ENCODE data around the gene USP36. TPM values are rescaled to one million over a fixed set of nuclear protein-coding genes. Genes with fewer than 3 reads are reported as not detected.

Gene USP36
- total and polyA plus RNA-seq, 9 of the 15 experiments (the other 6 are each of a cell fraction or from before 2014, with no cell fraction given): 6.4 to 72.8 (median 22.5) TPM

DNA sequence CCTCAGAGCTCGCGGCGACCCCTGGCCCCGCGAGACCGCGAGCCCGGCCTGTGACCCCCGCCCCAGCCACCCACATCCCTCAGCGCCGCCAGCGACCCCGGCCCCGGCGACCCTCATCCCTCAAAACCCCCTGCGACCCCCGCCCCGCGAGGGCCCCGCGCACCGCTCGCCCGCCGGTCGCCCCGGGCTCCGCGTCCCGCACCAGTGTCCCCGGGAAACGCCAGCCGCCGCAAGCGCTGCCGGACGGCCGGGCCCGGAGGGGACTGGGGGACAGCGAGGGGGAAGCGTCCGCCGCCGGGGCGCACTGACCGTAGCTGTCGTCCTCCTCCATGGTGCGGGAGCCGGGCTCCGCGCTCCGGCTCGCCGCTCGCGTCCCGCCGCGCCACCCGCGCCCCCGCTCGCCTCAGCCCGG is 58.7 kb downstream of the USP36 start, which contains the start of gene CYTH1 (continued):
- no peak for TF ChIP-seq ZNF766 (CRISPR knock-in tag; conservative IDR thresholded peaks at IDR 0.05)
- no peak for TF ChIP-seq KDM4B (IDR thresholded peaks at IDR 0.05; ENCODE audit: borderline replicate concordance in 2 of 2, low read depth in 1 of 2)
- TF ChIP-seq, protein P1, sequence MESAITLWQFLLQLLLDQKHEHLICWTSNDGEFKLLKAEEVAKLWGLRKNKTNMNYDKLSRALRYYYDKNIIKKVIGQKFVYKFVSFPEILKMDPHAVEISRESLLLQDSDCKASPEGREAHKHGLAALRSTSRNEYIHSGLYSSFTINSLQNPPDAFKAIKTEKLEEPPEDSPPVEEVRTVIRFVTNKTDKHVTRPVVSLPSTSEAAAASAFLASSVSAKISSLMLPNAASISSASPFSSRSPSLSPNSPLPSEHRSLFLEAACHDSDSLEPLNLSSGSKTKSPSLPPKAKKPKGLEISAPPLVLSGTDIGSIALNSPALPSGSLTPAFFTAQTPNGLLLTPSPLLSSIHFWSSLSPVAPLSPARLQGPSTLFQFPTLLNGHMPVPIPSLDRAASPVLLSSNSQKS (CRISPR knock-in tag; IDR thresholded peaks at IDR 0.05): no peak
- no peak for TF ChIP-seq ZNF354B (CRISPR knock-in tag; IDR thresholded peaks at IDR 0.05)
- no peak for TF ChIP-seq IFI16 (CRISPR knock-in tag; IDR thresholded peaks at IDR 0.05)
- TF ChIP-seq POLR2H (tag; IDR thresholded peaks at IDR 0.05; ENCODE audit: low read depth): no peak
- TF ChIP-seq NONO (IDR thresholded peaks at IDR 0.05; ENCODE audit: low read depth in 2 of 2, low read length in 1 of 2): 0 out of 4 replicates have a peak, but pooled peaks of 1 of the 2 experiments have one; percentile 50
- no peak for TF ChIP-seq RFX5 (IDR thresholded peaks at IDR 0.05; ENCODE audit: low read depth, low read length)
- TF ChIP-seq NR2C2 (CRISPR knock-in tag; IDR thresholded peaks at IDR 0.05): no peak
- peak; percentile 5; the same call in 1 of the 2 replicates for TF ChIP-seq NR2C2 (tag; IDR thresholded peaks at IDR 0.05)
- TF ChIP-seq PHF8 (IDR thresholded peaks at IDR 0.05; ENCODE audit: borderline replicate concordance, low read length): peak; percentile 69; the same call in 1 of the 2 replicates
- TF ChIP-seq, protein P2, sequence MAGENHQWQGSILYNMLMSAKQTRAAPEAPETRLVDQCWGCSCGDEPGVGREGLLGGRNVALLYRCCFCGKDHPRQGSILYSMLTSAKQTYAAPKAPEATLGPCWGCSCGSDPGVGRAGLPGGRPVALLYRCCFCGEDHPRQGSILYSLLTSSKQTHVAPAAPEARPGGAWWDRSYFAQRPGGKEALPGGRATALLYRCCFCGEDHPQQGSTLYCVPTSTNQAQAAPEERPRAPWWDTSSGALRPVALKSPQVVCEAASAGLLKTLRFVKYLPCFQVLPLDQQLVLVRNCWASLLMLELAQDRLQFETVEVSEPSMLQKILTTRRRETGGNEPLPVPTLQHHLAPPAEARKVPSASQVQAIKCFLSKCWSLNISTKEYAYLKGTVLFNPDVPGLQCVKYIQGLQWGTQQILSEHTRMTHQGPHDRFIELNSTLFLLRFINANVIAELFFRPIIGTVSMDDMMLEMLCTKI (IDR thresholded peaks at IDR 0.05; ENCODE audit: partially characterized antibody): no peak
- TF ChIP-seq, protein P3, sequence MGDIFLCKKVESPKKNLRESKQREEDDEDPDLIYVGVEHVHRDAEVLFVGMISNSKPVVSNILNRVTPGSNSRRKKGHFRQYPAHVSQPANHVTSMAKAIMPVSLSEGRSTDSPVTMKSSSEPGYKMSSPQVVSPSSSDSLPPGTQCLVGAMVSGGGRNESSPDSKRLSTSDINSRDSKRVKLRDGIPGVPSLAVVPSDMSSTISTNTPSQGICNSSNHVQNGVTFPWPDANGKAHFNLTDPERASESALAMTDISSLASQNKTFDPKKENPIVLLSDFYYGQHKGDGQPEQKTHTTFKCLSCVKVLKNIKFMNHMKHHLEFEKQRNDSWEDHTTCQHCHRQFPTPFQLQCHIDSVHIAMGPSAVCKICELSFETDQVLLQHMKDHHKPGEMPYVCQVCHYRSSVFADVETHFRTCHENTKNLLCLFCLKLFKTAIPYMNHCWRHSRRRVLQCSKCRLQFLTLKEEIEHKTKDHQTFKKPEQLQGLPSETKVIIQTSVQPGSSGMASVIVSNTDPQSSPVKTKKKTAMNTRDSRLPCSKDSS (IDR thresholded peaks at IDR 0.05; ENCODE audit: low read depth, partially characterized antibody): no peak
- no peak for TF ChIP-seq NCOA6 (IDR thresholded peaks at IDR 0.05)
- no peak for TF ChIP-seq CBX2 (IDR thresholded peaks at IDR 0.05; ENCODE audit: insufficient read depth, low read length, poor library complexity, severe bottlenecking)
- TF ChIP-seq NCOA4 (IDR thresholded peaks at IDR 0.05; ENCODE audit: partially characterized antibody): no peak
- peak; percentile 42; the same call in 1 of the 2 replicates for TF ChIP-seq GATAD2B (IDR thresholded peaks at IDR 0.05; ENCODE audit: borderline replicate concordance)
- peak; percentile 32; the same call in 1 of the 2 replicates for TF ChIP-seq CXXC5 (CRISPR knock-in tag; IDR thresholded peaks at IDR 0.05)
- TF ChIP-seq TAF1 (IDR thresholded peaks at IDR 0.05; ENCODE audit: control insufficient read depth, extremely low read depth, insufficient read depth, low read length, severe bottlenecking): peak; percentile 5
- TF ChIP-seq POLR2G (IDR thresholded peaks at IDR 0.05; ENCODE audit: low read depth, low read length): peak; percentile 73
- TF ChIP-seq, protein P4, sequence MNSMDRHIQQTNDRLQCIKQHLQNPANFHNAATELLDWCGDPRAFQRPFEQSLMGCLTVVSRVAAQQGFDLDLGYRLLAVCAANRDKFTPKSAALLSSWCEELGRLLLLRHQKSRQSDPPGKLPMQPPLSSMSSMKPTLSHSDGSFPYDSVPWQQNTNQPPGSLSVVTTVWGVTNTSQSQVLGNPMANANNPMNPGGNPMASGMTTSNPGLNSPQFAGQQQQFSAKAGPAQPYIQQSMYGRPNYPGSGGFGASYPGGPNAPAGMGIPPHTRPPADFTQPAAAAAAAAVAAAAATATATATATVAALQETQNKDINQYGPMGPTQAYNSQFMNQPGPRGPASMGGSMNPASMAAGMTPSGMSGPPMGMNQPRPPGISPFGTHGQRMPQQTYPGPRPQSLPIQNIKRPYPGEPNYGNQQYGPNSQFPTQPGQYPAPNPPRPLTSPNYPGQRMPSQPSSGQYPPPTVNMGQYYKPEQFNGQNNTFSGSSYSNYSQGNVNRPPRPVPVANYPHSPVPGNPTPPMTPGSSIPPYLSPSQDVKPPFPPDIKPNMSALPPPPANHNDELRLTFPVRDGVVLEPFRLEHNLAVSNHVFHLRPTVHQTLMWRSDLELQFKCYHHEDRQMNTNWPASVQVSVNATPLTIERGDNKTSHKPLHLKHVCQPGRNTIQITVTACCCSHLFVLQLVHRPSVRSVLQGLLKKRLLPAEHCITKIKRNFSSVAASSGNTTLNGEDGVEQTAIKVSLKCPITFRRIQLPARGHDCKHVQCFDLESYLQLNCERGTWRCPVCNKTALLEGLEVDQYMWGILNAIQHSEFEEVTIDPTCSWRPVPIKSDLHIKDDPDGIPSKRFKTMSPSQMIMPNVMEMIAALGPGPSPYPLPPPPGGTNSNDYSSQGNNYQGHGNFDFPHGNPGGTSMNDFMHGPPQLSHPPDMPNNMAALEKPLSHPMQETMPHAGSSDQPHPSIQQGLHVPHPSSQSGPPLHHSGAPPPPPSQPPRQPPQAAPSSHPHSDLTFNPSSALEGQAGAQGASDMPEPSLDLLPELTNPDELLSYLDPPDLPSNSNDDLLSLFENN (IDR thresholded peaks at IDR 0.05; ENCODE audit: low read depth in 2 of 2, low read length in 2 of 2): no peak

All from K562 (cell line).